ENCODE measurements around the gene OVCH2. TPM values are rescaled to one million over a fixed set of nuclear protein-coding genes. Genes with fewer than 3 reads are reported as not detected.

The OVCH2 gene
- not detected in 2 replicates for total RNA-seq

GRCh38 chr11:7706377-7706776 is at the start of gene OVCH2:
Gene OVCH2 (minus strand): TSS chr11:7706477. CDS start chr11:7706394, 83 bp downstream.

DNA sequence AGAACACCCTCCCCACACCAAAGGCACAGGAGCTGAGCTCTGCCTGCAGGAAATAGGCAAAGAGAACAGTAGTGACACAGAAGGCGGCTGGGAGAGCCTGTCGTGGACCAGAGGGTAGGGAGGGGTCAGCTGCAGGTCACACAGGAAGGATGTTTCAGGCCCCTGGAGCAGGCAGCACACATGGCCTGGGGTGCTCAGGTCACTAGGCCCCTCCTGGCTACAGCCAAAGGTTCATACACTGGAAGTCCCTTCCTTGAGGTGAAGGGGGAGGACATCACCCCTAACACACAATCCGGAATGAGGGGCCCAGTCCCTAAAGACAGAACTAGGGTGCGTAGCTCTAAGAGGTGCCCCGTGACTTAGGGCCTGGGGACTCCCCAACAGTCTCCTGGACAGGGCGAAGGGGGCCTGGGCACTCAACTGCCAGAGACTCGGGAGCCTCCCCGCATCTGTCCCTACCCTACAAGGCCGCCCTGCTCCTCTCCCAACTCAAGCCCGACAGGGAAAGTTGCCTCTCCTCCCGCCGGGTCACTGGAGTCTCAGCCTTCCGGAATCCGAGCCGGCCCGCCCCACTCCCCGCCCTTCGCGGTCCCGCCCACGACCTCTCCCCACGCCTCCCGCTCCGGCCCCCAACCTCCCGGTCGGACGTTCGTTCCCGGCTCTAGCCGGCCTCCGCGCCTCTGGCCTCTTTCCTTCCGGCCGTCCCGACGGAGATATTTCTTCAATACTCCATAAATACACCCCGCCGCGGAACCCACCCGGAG is 33.1 kb downstream of the OVCH2 start, which contains the start of gene CYB5R2:
Gene CYB5R2 (minus strand): TSS at position 541 of the 764 bp plus-strand sequence. CDS start 675 bp downstream, outside the sequence.

Other genes with a start within 250 kb of the OVCH2 start
- gene OLFML1, start 221.0 kb downstream of the OVCH2 start, total RNA-seq, result 0.39 and 6.1 TPM in 2 replicates
- 3.0 and 4.0 TPM in 2 replicates for gene PPFIBP2, start 192.5 kb downstream of the OVCH2 start, total RNA-seq
- 4.6 and 20.9 TPM in 2 replicates for gene CYB5R2, start 33.0 kb downstream of the OVCH2 start, total RNA-seq
- not detected in 2 replicates for gene OR5P2, start 90.5 kb upstream of the OVCH2 start, total RNA-seq
- gene OR5P3, start 124.4 kb upstream of the OVCH2 start, total RNA-seq, result not detected in 2 replicates
- not detected in 2 replicates for gene OR10A6, start 224.8 kb upstream of the OVCH2 start, total RNA-seq
- gene OR10A3, start 235.2 kb upstream of the OVCH2 start, total RNA-seq, result not detected in 2 replicates